H4 (cell line): ENCODE measurements around the gene ATXN1. TPM values are rescaled to one million over a fixed set of nuclear protein-coding genes. Genes with fewer than 3 reads are reported as not detected.
"Not testable (repeated sequence)": the region's sequence is repeated elsewhere in the genome, so short reads cannot be mapped to it uniquely, and the experiment has no call there.

Experiments
- DNase-seq: peaks from one replicate; pipeline ENCODE4 v3.0.0-alpha.2; 2015; ENCODE audit warnings: low spot score
- total RNA-seq: library from RNA; depleted of rRNA; stranded (reverse); fragments of >200 nt; shearing (Covaris generic); gene quantifications from 2 replicates; pipeline ENCODE4 v1.2.3, GENCODE V29; 2014; rRNA removed

Gene ATXN1
- total RNA-seq = 14.6 and 18.9 TPM in 2 replicates

DNA sequence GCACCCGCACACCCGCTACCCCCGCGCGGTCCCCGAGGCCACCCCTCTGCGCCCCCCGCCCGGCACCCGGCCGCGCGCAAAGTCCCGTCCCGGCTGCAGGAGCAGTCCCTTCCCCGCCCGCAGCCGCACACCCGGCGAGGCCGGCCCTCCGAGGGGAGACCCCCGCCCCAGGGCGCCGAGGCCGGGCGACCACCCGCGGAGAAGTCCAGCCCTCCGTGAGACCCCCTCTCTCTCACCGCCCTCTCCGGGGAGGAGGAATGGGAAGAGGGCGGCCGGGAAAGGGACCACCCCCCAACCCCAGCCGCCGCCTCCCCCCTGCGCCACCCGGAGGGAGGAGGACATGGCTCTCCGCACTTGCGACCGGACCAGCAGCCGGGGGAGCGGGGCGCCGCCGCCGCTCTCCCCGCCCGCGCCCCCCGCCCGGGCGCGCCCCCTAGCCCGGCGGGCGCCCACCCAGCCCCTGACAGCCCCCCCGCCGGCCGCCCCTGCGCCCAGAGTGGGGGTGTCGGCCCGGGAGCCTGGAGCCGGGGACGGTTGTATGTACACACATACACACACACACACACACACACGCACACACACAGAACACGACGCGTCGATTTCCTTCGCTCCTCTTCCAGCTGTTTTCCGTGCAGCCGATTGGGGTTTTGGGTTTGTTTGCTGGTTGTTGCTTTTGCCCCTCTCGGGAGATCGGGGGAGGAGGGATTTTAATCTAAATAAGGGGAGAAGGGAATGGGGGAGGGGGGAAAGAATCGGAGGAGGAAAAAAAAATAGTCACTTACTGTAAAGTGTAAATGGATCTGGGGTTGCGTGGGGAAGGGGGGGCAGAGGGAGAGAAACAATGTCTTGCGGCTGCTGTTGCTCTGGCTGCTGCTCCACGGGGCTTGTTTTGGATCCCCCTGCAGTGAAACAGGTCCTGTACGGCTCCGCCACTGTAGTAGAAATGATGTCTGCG lies at the start of gene ATXN1:
ATXN1 (minus strand) TSS at position 945 of the 955 bp plus-strand sequence.
- peak; percentile 52 for DNase-seq

GRCh38 chr6:16810411-16810810 lies 49.2 kb upstream of the ATXN1 start:
- DNase-seq = no peak

GRCh38 chr6:16809753-16810358 lies 48.6 kb upstream of the ATXN1 start:
- no peak for DNase-seq

GRCh38 chr6:16807956-16808355 lies 46.7 kb upstream of the ATXN1 start:
- no peak for DNase-seq

GRCh38 chr6:16806363-16806762 lies 45.1 kb upstream of the ATXN1 start:
- DNase-seq = no peak

DNA sequence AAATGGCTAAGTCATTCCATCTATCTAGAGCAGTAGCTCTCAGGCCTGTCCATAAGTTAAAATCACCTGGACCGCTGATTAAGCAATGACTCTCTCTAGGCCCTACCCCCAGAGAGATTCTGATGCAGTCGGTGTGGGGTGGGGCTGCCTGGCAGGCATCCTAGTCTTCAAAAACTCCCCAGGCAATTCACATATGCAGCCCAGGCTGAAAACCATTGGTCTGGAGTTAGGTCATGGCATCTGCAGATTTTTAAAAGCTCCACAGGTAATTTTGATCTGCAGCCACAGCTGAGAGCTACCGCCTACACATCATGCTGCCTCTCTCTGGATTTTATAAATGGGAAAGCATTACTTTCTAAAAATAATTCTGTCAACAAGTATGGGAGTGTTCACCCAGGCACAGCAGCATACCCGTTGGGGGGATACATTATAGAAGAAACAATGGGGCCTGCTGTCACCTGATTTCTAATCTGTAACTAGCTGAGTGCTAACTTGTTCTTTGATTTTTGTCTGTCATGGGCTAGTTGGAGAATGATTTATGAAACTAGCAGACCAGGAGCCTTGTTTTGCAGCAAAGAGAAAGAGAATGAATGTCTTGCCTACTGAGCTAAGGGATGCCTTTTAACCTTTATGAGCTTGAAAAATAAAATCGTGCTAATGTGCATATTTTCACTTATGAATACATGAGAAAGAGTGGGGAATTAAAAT lies 44.1 kb upstream of the ATXN1 start:
- DNase-seq = no peak

GRCh38 chr6:16804546-16805242 lies 43.4 kb upstream of the ATXN1 start:
- no peak for DNase-seq

DNA sequence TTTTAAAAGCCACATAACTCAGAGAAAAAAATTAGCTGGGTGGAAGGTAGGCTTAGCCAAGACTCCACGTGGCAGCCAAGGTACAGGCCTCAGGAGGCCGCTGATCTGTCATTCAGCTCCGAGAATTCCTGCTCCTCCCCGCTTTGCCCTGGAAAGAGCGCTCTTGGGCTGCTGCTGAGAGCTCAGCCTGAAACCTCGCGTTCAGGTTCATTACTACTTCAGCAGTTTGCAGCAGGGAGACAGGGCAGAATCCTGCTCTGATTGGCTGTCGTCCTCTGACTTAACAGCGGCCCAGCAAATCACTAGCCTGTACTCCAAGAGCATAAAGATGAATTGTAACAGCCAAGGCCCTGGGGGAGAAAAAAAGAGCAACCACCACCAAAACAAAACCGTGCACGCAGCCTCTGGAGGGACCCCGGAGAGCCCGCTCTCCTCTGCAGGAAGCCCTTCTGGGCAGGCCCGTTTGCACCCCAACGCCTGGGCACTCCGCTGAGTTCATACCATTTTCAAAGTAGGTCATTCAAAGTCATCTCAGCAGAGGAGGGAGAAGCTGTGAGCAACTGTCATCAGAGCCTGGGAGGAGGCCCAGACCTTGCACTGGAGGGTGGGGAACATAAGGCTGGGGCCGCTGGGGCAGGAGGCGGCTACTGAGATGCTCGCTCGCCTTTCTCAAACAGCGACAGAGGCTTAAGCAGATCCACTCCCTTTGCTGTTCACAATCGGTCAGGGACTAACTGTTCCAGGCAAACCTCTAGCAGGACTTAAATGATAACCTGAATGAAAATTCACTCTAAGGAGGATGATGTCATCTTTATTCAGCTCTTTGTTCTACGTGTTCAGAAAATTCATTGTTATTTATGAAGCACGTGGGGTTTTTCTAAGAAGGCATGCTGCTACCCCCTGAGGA lies 42.3 kb upstream of the ATXN1 start:
- no peak for DNase-seq

GRCh38 chr6:16802071-16802470 lies 40.8 kb upstream of the ATXN1 start:
- DNase-seq = no peak

DNA sequence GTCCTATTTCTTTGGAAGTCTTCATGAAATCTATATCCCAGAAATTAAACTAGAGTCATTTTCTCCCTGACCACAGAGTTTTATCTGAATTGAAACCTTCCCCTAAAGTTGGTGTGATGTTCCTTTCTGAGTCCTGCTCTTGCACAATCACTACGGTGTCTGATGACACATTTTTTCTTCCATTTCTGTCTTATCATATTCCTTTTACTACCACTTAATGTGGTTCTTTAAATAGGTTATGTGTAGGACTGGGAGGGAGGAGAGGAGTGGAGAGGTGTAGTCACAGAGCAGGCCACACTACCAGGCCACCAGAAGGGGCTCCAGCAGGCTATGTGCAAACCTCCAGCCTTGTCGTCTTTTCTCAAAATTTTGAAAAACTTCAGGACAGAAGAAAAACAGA lies 39.7 kb upstream of the ATXN1 start:
- peak; percentile 19 for DNase-seq

- no peak for DNase-seq
Measured at GRCh38 chr6:16800341-16800740, 39.1 kb upstream of the ATXN1 start.

DNA sequence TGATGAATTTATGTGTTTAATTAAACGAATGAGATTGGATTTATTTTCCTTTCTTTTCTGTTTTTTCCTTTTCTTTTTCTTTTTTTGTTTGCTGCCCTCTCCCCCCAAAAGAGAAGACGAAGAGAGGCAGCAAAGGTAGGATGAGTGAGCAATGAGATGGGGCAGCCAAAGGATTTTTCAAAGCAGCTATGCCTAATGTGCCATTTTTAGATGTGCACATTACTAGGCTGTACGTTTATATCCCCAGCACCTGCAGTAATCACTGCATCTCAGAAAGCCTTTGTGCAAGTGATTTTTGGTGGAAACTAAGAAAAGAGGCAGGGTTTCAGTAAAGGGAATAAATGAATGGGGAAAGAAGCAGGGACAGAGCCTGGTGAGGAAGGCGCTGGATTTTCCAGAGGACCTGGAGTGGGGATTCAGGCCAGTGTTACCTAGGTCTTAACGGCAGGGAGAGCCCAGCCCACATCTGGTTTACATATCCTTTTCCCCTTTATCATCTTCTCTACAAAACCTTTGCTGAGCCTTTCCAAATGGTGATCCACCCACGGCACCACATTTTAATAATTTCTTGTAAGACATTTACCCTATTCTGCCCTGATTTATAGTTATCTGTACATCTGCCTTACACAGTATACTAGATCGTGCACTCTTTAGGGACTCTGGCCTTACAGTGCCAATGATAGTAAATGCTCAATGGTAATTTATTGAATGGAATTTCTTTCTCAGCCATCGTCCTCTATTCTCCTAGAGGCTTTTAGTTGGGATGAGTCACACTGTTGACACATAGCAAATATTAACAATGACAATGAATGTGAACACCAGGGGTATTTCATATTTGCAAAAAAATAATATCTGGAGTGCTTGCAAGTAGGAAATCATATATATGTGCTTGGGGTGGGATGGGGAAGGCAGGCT lies 38.3 kb upstream of the ATXN1 start:
- DNase-seq = no peak

DNA sequence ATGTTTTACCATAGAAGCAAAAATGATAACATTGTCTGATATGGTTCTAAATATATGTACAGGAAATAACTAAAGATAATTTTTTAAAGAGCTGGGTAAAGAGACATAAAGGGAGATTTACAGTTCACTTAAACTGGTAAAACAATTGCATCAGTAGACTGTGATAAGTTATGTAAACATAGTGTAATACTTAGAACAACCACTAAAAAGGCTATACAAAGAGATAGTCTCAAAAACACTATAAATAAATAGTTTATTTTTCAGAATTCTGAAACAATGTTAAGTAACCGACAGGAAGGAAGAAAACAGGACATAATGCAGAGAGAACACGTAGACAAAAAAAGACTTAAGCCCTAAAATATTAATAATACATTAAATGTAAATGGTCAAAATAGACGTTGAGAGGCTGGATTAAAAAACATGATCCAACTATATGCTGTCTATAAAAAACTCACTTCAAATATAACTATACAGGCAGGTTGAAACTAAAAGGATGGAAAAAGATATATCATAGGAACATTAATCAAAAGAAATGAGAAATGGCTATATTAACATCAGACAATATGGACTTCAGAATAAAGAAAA lies 32.7 kb upstream of the ATXN1 start:
- no peak for DNase-seq

- DNase-seq = no peak
Measured at GRCh38 chr6:16789329-16790038, 28.2 kb upstream of the ATXN1 start.

DNA sequence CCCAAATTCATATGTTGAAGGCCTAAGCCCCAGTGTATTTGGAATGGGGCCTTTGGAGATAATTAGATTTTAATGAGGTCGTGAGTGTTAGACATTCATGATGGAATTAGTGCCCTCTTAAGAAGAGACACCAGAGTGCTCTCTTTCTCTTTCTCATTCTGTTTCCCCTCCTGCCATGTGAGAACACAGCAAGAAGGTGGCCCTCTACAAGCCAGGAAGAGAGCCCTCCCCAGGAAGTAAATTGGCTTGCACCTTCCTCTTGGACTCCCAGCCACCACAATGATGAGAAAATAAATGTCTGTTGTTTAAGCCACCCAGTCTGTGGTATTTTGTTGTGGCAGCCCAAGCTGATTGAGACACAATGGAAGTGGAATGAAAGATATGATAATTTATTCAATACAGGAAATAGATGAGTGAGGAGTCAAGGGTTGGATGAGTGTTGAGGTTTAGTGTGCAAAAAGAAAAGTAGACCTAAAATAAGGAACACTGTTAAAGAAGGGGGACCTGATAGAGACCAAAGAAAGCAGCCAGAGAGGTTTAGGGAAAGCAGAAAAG lies 25.9 kb upstream of the ATXN1 start:
- DNase-seq = no peak

GRCh38 chr6:16785496-16785895 lies 24.2 kb upstream of the ATXN1 start:
- DNase-seq = no peak

DNA sequence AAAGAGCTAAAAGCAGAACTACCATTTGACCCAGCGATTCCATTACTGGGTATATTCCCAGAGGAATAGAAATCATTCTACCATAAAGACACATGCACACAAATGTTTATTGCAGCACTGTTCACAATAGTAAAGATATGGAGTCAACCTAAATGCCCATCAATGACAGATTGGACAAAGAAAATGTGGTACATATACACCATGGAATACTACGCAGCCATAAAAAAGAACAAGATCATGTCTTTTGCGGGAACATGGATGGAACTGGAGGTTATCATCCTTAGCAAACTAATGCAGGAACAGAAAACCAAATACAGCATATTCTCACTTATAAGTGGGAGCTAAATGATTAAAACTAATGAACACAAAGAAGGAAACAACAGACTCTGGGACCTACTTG lies 23.7 kb upstream of the ATXN1 start:
- DNase-seq = not testable (repeated sequence)

DNA sequence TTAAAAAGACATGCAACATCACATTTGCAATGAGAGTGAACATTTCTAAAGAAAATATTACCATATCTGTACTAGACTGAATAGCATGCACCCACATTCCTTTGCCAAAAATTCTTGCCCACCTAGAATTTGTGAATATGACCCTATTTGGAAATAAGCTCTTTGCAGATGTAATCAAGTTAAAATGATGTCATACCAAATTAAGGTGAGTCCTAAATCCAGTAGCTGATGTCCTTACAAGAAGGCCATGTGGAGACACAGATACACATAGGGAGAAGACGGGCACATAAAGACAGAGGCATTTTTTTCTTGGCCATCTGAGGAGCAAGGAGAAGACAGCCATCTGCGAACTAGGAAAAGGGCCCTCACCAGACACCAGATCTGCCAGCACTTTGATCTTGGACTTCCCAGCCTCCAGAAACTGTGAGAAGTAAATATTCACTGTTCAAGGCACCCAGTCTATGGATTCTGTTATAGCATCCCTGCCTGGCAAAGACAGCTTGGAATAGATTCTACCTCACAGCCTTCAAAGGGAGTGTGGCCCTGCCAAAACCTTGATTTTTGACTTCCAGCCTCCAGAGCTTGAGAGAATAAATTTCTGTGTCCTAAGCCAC lies 22.8 kb upstream of the ATXN1 start:
- DNase-seq = no peak
